DND-41 (cell line): ENCODE results near the gene MAFG.

Experiments used
- ATAC-seq: fragments of 200-7000 bp; cut with Tn5 transposase; 3 replicates; pipeline ENCODE4 v1.9.1; 2021; ENCODE audit warnings: low read depth; ENCODE audit not compliant: insufficient read depth
- DNase-seq: peaks from one replicate; pipeline ENCODE4 v3.0.0-alpha.2; 2020
- H2AFZ ChIP-seq: 2 replicates; pipeline ENCODE4 v1.6.0; 2012; ENCODE audit warnings: low read depth, low read length
- H3K27ac ChIP-seq: 2 replicates; pipeline ENCODE4 v1.5.1; 2012; ENCODE audit warnings: low read length, inconsistent platforms
- H3K27me3 ChIP-seq: fragments of 200-600 bp; sonication (generic); 2 replicates; pipeline ENCODE4 v1.6.0; 2012; ENCODE audit warnings: low read length, mild to moderate bottlenecking, inconsistent platforms; ENCODE audit not compliant: insufficient read depth, poor library complexity
- H3K36me3 ChIP-seq: 2 replicates; pipeline ENCODE4 v1.5.1; 2012; ENCODE audit warnings: low read length, inconsistent platforms; ENCODE audit not compliant: insufficient read depth
- H3K4me1 ChIP-seq: 2 replicates; pipeline ENCODE4 v1.5.1; 2012; ENCODE audit warnings: mild to moderate bottlenecking, low read length; ENCODE audit not compliant: insufficient read depth
- H3K4me2 ChIP-seq: 2 replicates; pipeline ENCODE4 v1.6.0; 2012; ENCODE audit warnings: mild to moderate bottlenecking, moderate library complexity, low read length, inconsistent platforms; ENCODE audit not compliant: insufficient read depth
- H3K4me3 ChIP-seq, 2 experiments: fragments of 200-600 bp in 1 of 2; shearing (Covaris generic) in 1 of 2; 2 replicates each; pipeline ENCODE4 v1.5.1; 2012 to 2016; ENCODE audit warnings: inconsistent platforms in 2 of 2, low read length in 2 of 2, mild to moderate bottlenecking in 2 of 2, low read depth in 1 of 2, moderate library complexity in 1 of 2
- H3K79me2 ChIP-seq: 2 replicates; pipeline ENCODE4 v1.6.0; 2012; ENCODE audit warnings: low read length, inconsistent platforms; ENCODE audit not compliant: insufficient read depth
- H3K9ac ChIP-seq: 2 replicates; pipeline ENCODE4 v1.6.0; 2012; ENCODE audit warnings: low read depth, mild to moderate bottlenecking, inconsistent platforms, low read length, moderate library complexity
- H3K9me3 ChIP-seq: 2 replicates; pipeline ENCODE4 v1.5.1; 2012; ENCODE audit warnings: low read length, moderate library complexity, mild to moderate bottlenecking, inconsistent platforms; ENCODE audit not compliant: insufficient read depth, severe bottlenecking
- H4K20me1 ChIP-seq: 2 replicates; pipeline ENCODE4 v1.6.0; 2012; ENCODE audit warnings: low read length; ENCODE audit not compliant: insufficient read depth
- EZH2 ChIP-seq: IDR thresholded peaks from 3 replicates; pipeline ENCODE4 v1.6.1; 2012; ENCODE audit warnings: borderline replicate concordance, low read depth, mild to moderate bottlenecking, moderate library complexity, low read length, inconsistent platforms; ENCODE audit not compliant: severe bottlenecking
- TF ChIP-seq, protein P1 (sequence below): IDR thresholded peaks from 2 replicates; pipeline ENCODE4 v1.5.1; 2012; ENCODE audit warnings: borderline replicate concordance, low read length, moderate library complexity, mild to moderate bottlenecking; ENCODE audit not compliant: poor library complexity, severe bottlenecking; ENCODE audit errors: extremely low read depth

Gene MAFG

GRCh38 chr17:81877569-81877968 is 50.0 kb downstream of the MAFG start:
- Histone ChIP-seq H3K27me3 (no peaks in the 10 kb centered on the region), H3K9me3 (no peaks in the 10 kb centered on the region)
- ATAC-seq: no peak

GRCh38 chr17:81871387-81872230 is 55.9 kb downstream of the MAFG start:
- peak; percentile 33 for ATAC-seq

More at GRCh38 chr17:81877569-81877968, 50.0 kb downstream of the MAFG start:
- H3K4me3 ChIP-seq: no peak overlapping the region
- H3K4me1 ChIP-seq: peaks cover 7% of the 10 kb centered on the region
- peaks cover 25% of the 10 kb centered on the region for H3K79me2 ChIP-seq
- H3K9ac ChIP-seq: no peak overlapping the region
- no peak overlapping the region for H3K4me2 ChIP-seq
- H3K36me3 ChIP-seq: peaks cover 46% of the 10 kb centered on the region
- H2AFZ ChIP-seq: no peak overlapping the region
- H4K20me1 ChIP-seq: no peaks in the 10 kb centered on the region; the same call in 1 of the 2 replicates
- DNase-seq: no peak
- TF ChIP-seq, protein P1, sequence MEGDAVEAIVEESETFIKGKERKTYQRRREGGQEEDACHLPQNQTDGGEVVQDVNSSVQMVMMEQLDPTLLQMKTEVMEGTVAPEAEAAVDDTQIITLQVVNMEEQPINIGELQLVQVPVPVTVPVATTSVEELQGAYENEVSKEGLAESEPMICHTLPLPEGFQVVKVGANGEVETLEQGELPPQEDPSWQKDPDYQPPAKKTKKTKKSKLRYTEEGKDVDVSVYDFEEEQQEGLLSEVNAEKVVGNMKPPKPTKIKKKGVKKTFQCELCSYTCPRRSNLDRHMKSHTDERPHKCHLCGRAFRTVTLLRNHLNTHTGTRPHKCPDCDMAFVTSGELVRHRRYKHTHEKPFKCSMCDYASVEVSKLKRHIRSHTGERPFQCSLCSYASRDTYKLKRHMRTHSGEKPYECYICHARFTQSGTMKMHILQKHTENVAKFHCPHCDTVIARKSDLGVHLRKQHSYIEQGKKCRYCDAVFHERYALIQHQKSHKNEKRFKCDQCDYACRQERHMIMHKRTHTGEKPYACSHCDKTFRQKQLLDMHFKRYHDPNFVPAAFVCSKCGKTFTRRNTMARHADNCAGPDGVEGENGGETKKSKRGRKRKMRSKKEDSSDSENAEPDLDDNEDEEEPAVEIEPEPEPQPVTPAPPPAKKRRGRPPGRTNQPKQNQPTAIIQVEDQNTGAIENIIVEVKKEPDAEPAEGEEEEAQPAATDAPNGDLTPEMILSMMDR: no peak
- no peak for TF ChIP-seq EZH2
- no peak overlapping the region for H3K27ac ChIP-seq

GRCh38 chr17:81870981-81871386 is 56.6 kb downstream of the MAFG start, which contains the start of gene ARHGDIA:
TSS of gene ARHGDIA (minus strand) at chr17:81871337. CDS start at chr17:81869930, 1,407 bp downstream.
- H2AFZ ChIP-seq: peak within 1 kb of the TSS; percentile 89
- TF ChIP-seq, protein P1: no peak
- no peak for TF ChIP-seq EZH2
- H3K9me3 ChIP-seq: no peaks in the 10 kb centered on the region
- peak within 1 kb of the TSS; percentile 74 to 92 for H3K4me3 ChIP-seq
- H3K27me3 ChIP-seq: no peaks in the 10 kb centered on the region
- peaks cover 46% of the 10 kb centered on the region for H4K20me1 ChIP-seq
- peak within 1 kb of the TSS; percentile 85 for H3K4me2 ChIP-seq
- H3K9ac ChIP-seq: peak within 1 kb of the TSS; percentile 99
- peak within 1 kb of the TSS; percentile 99 for H3K27ac ChIP-seq
- peak; percentile 42 for ATAC-seq
- H3K79me2 ChIP-seq: peaks cover 61% of the 10 kb centered on the region
- H3K36me3 ChIP-seq: peaks cover 43% of the 10 kb centered on the region
- no peak for DNase-seq
- peaks cover 36% of the 10 kb centered on the region for H3K4me1 ChIP-seq

More at GRCh38 chr17:81871387-81872230, 55.9 kb downstream of the MAFG start:
- Histone ChIP-seq H3K4me1 (peaks cover 36% of the 10 kb centered on the region), H3K27me3 (no peaks in the 10 kb centered on the region), H3K4me2 (peak overlapping the region; percentile 69), H3K9ac (peak overlapping the region; percentile 99), H3K4me3 (peak overlapping the region; percentile 74 to 92), H2AFZ (peak overlapping the region; percentile 89), H3K36me3 (peaks cover 42% of the 10 kb centered on the region), H3K79me2 (peaks cover 61% of the 10 kb centered on the region), H3K9me3 (no peaks in the 10 kb centered on the region), H3K27ac (peak overlapping the region; percentile 99), H4K20me1 (peaks cover 40% of the 10 kb centered on the region)
- TF ChIP-seq, protein P1: peak; percentile 41
- TF ChIP-seq EZH2: no peak
- peak; percentile 94 for DNase-seq
